Regular cardiac myocyte (primary cell): ENCODE data around the gene POGZ. TPM values are rescaled to one million over a fixed set of nuclear protein-coding genes. Genes with fewer than 3 reads are reported as not detected.

Experiments
- total RNA-seq: library from RNA; depleted of rRNA; stranded (reverse); fragments of >200 nt; gene quantifications from 2 replicates; pipeline ENCODE4 v1.2.3, GENCODE V29; 2014

The POGZ gene
- 10.5 and 12.4 TPM in 2 replicates for total RNA-seq

GRCh38 chr1:151459331-151460046 lies at the start of gene POGZ:
Gene POGZ, minus strand, starts transcription at chr1:151459494. Its CDS starts 17,290 bp downstream, at chr1:151442204.

GRCh38 chr1:151399324-151400171 lies 59.7 kb downstream of the POGZ start, which contains the start of gene PSMB4:
Gene PSMB4, plus strand, starts transcription at chr1:151399573. Its CDS starts 15 bp downstream, at chr1:151399588.

GRCh38 chr1:151372058-151372934 lies 87.0 kb downstream of the POGZ start, which contains the start of gene SELENBP1:
Gene SELENBP1, minus strand, starts transcription at chr1:151372705. Its CDS starts 64 bp downstream, at chr1:151372641.

Other genes with a start within 250 kb of the POGZ start
- gene PSMD4, start 204.8 kb downstream of the POGZ start, total RNA-seq = 194 and 281 TPM in 2 replicates
- gene ZNF687, start 177.2 kb downstream of the POGZ start, total RNA-seq = 7.1 and 7.6 TPM in 2 replicates
- gene PI4KB, start 132.1 kb downstream of the POGZ start, total RNA-seq = 42.0 and 95.1 TPM in 2 replicates
- gene RFX5, start 112.2 kb downstream of the POGZ start, total RNA-seq = 33.9 and 47.4 TPM in 2 replicates
- 18.8 and 19.7 TPM in 2 replicates for gene SELENBP1, start 86.8 kb downstream of the POGZ start, total RNA-seq
- gene PSMB4, start 59.9 kb downstream of the POGZ start, total RNA-seq = 311 and 442 TPM in 2 replicates
- under 0.01 and 0.19 TPM in 2 replicates for gene CGN, start 51.9 kb upstream of the POGZ start, total RNA-seq
- 7.7 and 11.3 TPM in 2 replicates for gene TUFT1, start 80.8 kb upstream of the POGZ start, total RNA-seq
- 27.0 and 31.0 TPM in 2 replicates for gene SNX27, start 152.6 kb upstream of the POGZ start, total RNA-seq